HEK293 (cell line): ENCODE data around the gene SYAP1.
A peak's percentile ranks its signal among the peaks of the same experiment; 100 is the strongest.
"Not testable (repeated sequence)": the region's sequence is repeated elsewhere in the genome, so short reads cannot be mapped to it uniquely, and the experiment has no call there.

ENCODE experiments used
- CTCF ChIA-PET: fragments of 350-600 bp; formaldehyde crosslinking; extraction: SDS; loops from one replicate; lab custom pipeline; 2021; ENCODE audit warnings: antibody characterized with exemption; lab: Yijun Ruan, JAX
- POLR2A ChIA-PET: fragments of 300-600 bp; formaldehyde crosslinking; extraction: SDS; loops from one replicate; lab custom pipeline; 2020; ENCODE audit warnings: antibody characterized with exemption, inconsistent platforms; lab: Yijun Ruan, JAX
- H3K27ac ChIP-seq: fragments of 200-500 bp; sonication (Bioruptor generic); 2 replicates; pipeline ENCODE4 v1.5.1; 2014; ENCODE audit warnings: low read depth, low read length, control low read depth, inconsistent platforms; ENCODE audit errors: extremely low read depth
- H3K36me3 ChIP-seq, 2 experiments: fragments of 200-500 bp in 1 of 2; sonication (Bioruptor generic) in 1 of 2; 1 replicate in 1 of 2; 2 replicates in 1 of 2; pipeline ENCODE4 v1.5.1; 2014 to 2017; ENCODE audit warnings: inconsistent platforms in 2 of 2, low read length in 2 of 2; ENCODE audit not compliant: control insufficient read depth in 2 of 2, insufficient read depth in 1 of 2
- H3K4me1 ChIP-seq: fragments of 200-500 bp; sonication (Bioruptor generic); 2 replicates; pipeline ENCODE4 v1.5.1; 2014; ENCODE audit warnings: mild to moderate bottlenecking, low read length, inconsistent platforms; ENCODE audit not compliant: control insufficient read depth, insufficient read depth
- H3K4me3 ChIP-seq: 2 replicates; pipeline ENCODE4 v1.5.1; 2011; ENCODE audit warnings: low read depth, mild to moderate bottlenecking, control low read depth, low read length, moderate library complexity
- H3K9me3 ChIP-seq: fragments of 200-500 bp; sonication (Bioruptor generic); 2 replicates; pipeline ENCODE4 v1.5.1; 2014; ENCODE audit warnings: low read depth, low read length, inconsistent platforms; ENCODE audit not compliant: control insufficient read depth, insufficient read depth
- AEBP2 ChIP-seq: fragments of 450-650 bp; formaldehyde crosslinking; IDR thresholded peaks from 2 replicates; pipeline ENCODE4 v1.5.1; 2016; ENCODE audit warnings: missing biosample characterization, missing genetic modification characterization, borderline replicate concordance
- GLI4 ChIP-seq: fragments of 450-650 bp; formaldehyde crosslinking; IDR thresholded peaks from 2 replicates; pipeline ENCODE4 v1.5.1; 2016; ENCODE audit warnings: missing biosample characterization, missing genetic modification characterization
- GLIS1 ChIP-seq: fragments of 450-650 bp; formaldehyde crosslinking; IDR thresholded peaks from 2 replicates; pipeline ENCODE4 v1.5.1; 2016; ENCODE audit warnings: missing biosample characterization, missing genetic modification characterization
- PRDM4 ChIP-seq: fragments of 450-650 bp; formaldehyde crosslinking; IDR thresholded peaks from 2 replicates; pipeline ENCODE4 v1.5.1; 2017; ENCODE audit warnings: missing biosample characterization, missing genetic modification characterization
- REST ChIP-seq: fragments of 450-650 bp; formaldehyde crosslinking; IDR thresholded peaks from 2 replicates; pipeline ENCODE4 v1.5.1; 2016; ENCODE audit warnings: missing biosample characterization, missing genetic modification characterization
- SETDB1 ChIP-seq: IDR thresholded peaks from one replicate; pipeline ENCODE4 v1.6.1; 2017; ENCODE audit warnings: mild to moderate bottlenecking, low read length, moderate library complexity, mixed read lengths; ENCODE audit not compliant: insufficient read length
- WT1 ChIP-seq: fragments of 450-650 bp; formaldehyde crosslinking; IDR thresholded peaks from 2 replicates; pipeline ENCODE4 v1.5.1; 2016; ENCODE audit warnings: missing biosample characterization, missing genetic modification characterization
- ZNF121 ChIP-seq: fragments of 450-650 bp; formaldehyde crosslinking; IDR thresholded peaks from 2 replicates; pipeline ENCODE4 v1.5.1; 2016; ENCODE audit warnings: missing biosample characterization, missing genetic modification characterization
- ZNF48 ChIP-seq: fragments of 450-650 bp; formaldehyde crosslinking; IDR thresholded peaks from 2 replicates; pipeline ENCODE4 v1.5.1; 2016; ENCODE audit warnings: missing biosample characterization, missing genetic modification characterization
- ZNF488 ChIP-seq: fragments of 450-650 bp; formaldehyde crosslinking; IDR thresholded peaks from 2 replicates; pipeline ENCODE4 v1.5.1; 2016; ENCODE audit warnings: missing biosample characterization, missing genetic modification characterization
- ZNF530 ChIP-seq: fragments of 450-650 bp; formaldehyde crosslinking; IDR thresholded peaks from 2 replicates; pipeline ENCODE4 v1.5.1; 2016; ENCODE audit warnings: low read depth, missing biosample characterization, missing genetic modification characterization
- ZNF692 ChIP-seq: fragments of 450-650 bp; formaldehyde crosslinking; IDR thresholded peaks from 2 replicates; pipeline ENCODE4 v1.5.1; 2016; ENCODE audit warnings: missing biosample characterization, missing genetic modification characterization
- ZNF791 ChIP-seq: fragments of 450-650 bp; formaldehyde crosslinking; IDR thresholded peaks from 2 replicates; pipeline ENCODE4 v1.5.1; 2016; ENCODE audit warnings: missing biosample characterization, missing genetic modification characterization
- ZSCAN18 ChIP-seq: fragments of 450-650 bp; formaldehyde crosslinking; IDR thresholded peaks from 2 replicates; pipeline ENCODE4 v1.5.1; 2016; ENCODE audit warnings: missing biosample characterization, missing genetic modification characterization

Gene SYAP1

GRCh38 chrX:16722481-16722880 lies 3.1 kb downstream of the SYAP1 start:
- POLR2A ChIA-PET, result interaction anchor here (2.8 kb wide), 1 partner anchor 49 kb away, joined by 8 read pairs; no protein-coding TSS in a partner anchor
- H3K9me3 ChIP-seq, result no peaks in the 10 kb centered on the region
- H3K4me1 ChIP-seq, result no peaks in the 10 kb centered on the region; the same call in 1 of the 2 replicates
- H3K27ac ChIP-seq, result no peak overlapping the region
- CTCF ChIA-PET, result interaction anchor here (1.4 kb wide), 1 partner anchor 285 kb away, joined by 4 read pairs; no protein-coding TSS in a partner anchor
- peaks cover 0 to 13% of the 10 kb centered on the region in 2 experiments; a peak in 2 of 3 replicates for H3K36me3 ChIP-seq
- TF ChIP-seq AEBP2 (tag by site-specific recombination) (no peak), WT1 (tag by site-specific recombination) (0 out of 2 replicates have a peak, but pooled peaks have one; percentile 18), GLIS1 (tag by site-specific recombination) (0 out of 2 replicates have a peak, but pooled peaks have one; percentile 14)
- H3K4me3 ChIP-seq, result no peak overlapping the region

- ChIA-PET CTCF (no interaction called here), POLR2A (interaction anchor here (1.0 kb wide), 1 partner anchor 47 kb away, joined by 3 read pairs; no protein-coding TSS in a partner anchor)
- Histone ChIP-seq H3K4me3 (no peak overlapping the region), H3K4me1 (no peaks in the 10 kb centered on the region; the same call in 1 of the 2 replicates), H3K9me3 (no peaks in the 10 kb centered on the region), H3K27ac (no peak overlapping the region), H3K36me3 (peaks cover 8 to 13% of the 10 kb centered on the region in 2 experiments; a peak in 2 of 3 replicates)
- no peak for TF ChIP-seq ZSCAN18
- TF ChIP-seq SETDB1, result no peak
- TF ChIP-seq ZNF121 (tag by site-specific recombination), result 0 out of 2 replicates have a peak, but pooled peaks have one; percentile 22
- TF ChIP-seq ZNF530 (tag by site-specific recombination), result no peak
Observed at GRCh38 chrX:16725072-16725471, 5.7 kb downstream of the SYAP1 start.

- H3K4me3 ChIP-seq, H3K27ac ChIP-seq, CTCF ChIA-PET, H3K4me1 ChIP-seq, H3K9me3 ChIP-seq, POLR2A ChIA-PET: not testable (repeated sequence)
- H3K36me3 ChIP-seq, result peaks cover 12 to 15% of the 10 kb centered on the region in 2 experiments; a peak in 2 of 3 replicates
Observed at GRCh38 chrX:16726347-16726988, 7.1 kb downstream of the SYAP1 start.

GRCh38 chrX:16727637-16728036 lies 8.2 kb downstream of the SYAP1 start:
- Histone ChIP-seq H3K36me3 (peaks cover 12 to 15% of the 10 kb centered on the region in 2 experiments; a peak in 2 of 3 replicates), H3K9me3 (no peaks in the 10 kb centered on the region), H3K4me3 (no peak overlapping the region), H3K27ac (no peak overlapping the region), H3K4me1 (no peaks in the 10 kb centered on the region)
- POLR2A ChIA-PET, result interaction anchor here (1.9 kb wide), 1 partner anchor 8 kb away, joined by 14 read pairs; the partner anchor contains the start of gene SYAP1
- CTCF ChIA-PET, result no interaction called here
- TF ChIP-seq ZNF692, result no peak
- no peak for TF ChIP-seq ZNF488 (tag by site-specific recombination)
- TF ChIP-seq PRDM4 (tag by site-specific recombination), result no peak
- no peak for TF ChIP-seq ZNF48 (tag by site-specific recombination)
- no peak for TF ChIP-seq GLI4 (tag by site-specific recombination)
- TF ChIP-seq REST (tag by site-specific recombination), result no peak
- TF ChIP-seq ZNF791 (tag by site-specific recombination), result no peak
